Measurements from ENCODE around the gene DNAAF5.
A peak's percentile ranks its signal among the peaks of the same experiment; 100 is the strongest.

DNAAF5 gene

DNA sequence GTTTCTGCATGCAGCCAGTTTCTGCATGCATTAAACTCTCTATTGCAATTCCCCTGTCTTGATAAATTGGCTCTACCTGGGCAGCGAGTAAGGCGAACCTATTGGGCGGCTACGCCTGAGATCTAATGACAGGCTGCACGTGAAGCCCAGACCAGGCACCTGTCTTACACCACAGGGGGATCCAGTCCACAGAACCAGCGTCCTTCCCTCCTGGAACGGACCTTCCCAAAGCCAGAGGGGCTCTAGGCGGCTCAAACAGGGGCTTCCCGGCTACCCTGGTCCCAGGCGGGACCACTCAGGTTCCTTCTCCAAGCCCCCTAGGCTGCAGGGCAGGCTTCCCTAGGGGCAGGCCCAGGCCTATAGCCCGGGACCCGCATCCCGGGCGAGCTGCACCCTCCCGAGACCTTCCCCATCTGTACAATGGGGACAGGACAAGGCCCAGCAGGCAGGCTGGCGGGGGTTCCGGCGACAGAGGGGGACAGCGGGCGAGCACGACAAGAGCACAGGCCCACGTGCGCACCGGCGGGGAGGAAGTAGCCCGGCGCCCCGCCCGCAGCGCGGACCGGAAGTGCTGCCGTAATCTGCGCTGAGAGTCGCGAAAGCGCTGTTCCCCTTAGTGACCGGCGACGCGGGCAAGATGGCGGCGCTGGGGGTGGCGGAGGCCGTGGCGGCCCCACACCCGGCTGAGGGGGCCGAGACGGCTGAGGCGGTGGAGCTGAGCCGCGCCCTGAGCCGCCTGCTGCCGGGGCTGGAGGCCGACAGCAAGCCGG, at the start of gene DNAAF5:
Gene DNAAF5 (plus strand): TSS at position 616 of the 770 bp plus-strand sequence. CDS start 22 bp downstream, at position 638.
- DNase-seq: peak; percentile 94

- DNase-seq: no peak
Observed at GRCh38 chr7:676972-677385, 49.5 kb upstream of the DNAAF5 start.

GRCh38 chr7:680411-681127, 45.9 kb upstream of the DNAAF5 start:
- no peak for DNase-seq

GRCh38 chr7:681551-682307, 44.8 kb upstream of the DNAAF5 start:
- DNase-seq: no peak

DNA sequence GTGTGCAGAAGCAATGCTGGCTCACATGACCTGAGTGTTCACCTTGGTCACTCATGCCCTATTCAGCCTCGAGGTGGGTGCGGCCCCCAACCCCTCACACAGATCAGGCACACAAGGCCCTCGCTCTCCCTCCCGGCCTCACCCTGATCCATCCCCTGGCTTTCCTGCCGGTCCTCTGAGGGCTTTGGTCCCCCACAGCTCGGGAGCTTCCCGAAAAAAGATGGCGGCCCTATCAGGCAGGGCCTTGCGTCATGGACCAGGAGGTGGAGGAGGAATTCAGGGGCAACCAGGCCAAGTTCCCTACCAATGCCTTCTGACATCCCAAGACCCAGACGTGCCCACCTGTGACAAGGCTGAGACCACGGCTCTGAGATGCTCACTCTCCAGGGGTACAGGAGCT, 43.7 kb upstream of the DNAAF5 start:
- DNase-seq: no peak

- no peak for DNase-seq
Observed at GRCh38 chr7:683526-684205, 42.8 kb upstream of the DNAAF5 start.

- no peak for DNase-seq
Observed at GRCh38 chr7:684416-684815, 42.1 kb upstream of the DNAAF5 start.

- no peak for DNase-seq
Observed at GRCh38 chr7:685540-685939, 41.0 kb upstream of the DNAAF5 start.

DNA sequence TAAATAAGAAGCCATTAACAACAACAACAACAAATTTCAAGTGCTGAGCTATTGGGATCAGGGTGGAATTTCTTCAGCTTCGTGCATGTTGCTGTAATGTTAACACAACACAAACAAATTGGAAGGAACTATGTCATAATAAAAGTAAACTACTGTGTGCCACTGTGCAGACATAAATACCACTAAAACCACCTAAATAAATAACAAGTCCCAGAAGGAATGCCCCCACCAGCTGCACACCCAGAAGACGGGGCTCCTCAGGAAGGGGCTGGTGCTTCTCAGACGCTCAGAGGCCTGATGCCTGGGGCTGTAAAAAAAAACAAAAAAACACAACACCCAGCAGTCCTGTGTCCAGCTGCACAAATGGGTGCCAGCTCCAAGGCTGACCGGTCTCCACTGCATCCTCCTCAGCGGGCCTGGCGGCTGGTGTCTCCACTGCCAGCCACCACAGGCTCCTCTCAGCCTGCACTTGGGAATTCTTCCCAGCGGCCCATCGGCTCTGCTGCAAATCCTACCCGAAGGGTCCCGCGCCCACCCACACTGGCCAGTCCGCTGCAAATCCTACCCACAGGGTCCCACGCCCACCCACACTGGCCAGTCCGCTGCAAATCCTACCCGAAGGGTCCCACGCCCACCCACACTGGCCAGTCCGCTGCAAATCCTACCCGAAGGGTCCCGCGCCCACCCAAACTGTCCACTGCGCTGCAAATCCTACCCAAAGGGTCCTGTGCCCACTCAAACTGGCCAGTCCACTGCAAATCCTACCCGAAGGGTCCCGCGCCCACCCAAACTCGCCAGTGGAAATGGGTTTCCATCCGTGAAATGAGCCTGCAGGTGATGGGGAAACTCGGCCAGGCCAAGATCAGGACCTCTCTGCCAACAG, 35.8 kb upstream of the DNAAF5 start:
- DNase-seq: no peak

DNA sequence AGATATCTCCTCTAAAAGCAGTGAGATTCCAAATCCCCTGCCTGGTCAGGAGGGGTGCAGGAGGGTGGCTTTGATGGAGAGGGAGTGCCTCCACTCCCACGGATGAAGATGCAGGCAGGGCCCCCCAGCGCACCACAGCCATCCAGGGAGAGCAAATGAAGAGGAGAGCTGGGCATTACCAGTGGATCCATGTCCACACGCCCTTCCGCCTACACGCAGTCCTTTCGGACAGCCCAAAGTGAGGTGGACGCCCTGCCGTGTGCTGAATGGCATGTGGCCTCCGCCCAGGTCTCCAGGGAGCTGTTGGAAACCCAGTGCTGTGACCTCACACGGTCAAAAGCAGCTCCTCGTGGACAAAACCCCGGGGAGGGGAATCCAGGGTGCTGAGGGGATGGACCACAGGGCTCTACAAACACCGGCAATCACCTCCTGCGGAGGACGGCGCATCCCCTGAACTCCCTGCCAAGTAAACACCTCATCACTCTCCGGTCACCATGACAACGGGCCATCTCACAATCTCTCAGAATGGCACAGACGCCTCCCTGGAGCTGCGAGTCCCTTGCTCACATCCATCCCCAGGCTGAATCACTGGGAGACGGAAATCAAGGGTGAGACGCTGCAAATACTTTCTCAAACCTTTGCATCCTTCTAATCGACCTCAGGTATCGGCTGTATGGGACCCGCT, 35.0 kb upstream of the DNAAF5 start:
- no peak for DNase-seq

DNA sequence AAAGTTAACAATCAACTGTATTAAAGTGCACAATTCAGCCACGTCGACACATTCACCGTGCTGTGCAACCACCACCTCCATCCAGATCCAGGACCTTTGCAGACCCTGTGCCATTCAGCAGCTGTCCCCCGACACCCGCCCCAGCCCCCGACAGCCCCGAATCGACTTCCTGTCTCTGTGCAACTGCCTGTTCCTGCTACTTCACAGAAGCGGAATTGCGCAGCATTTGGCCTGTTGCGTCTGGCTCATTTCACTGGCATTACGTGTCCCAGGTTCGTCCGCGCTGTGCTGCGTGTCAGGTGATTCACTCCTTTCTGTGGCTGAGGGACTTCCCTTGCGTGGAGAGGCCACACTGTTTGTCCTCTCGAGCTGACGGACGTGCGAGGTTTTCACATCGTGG, 33.2 kb upstream of the DNAAF5 start:
- no peak for DNase-seq

- DNase-seq: no peak
Observed at GRCh38 chr7:696426-696811, 30.1 kb upstream of the DNAAF5 start.

DNA sequence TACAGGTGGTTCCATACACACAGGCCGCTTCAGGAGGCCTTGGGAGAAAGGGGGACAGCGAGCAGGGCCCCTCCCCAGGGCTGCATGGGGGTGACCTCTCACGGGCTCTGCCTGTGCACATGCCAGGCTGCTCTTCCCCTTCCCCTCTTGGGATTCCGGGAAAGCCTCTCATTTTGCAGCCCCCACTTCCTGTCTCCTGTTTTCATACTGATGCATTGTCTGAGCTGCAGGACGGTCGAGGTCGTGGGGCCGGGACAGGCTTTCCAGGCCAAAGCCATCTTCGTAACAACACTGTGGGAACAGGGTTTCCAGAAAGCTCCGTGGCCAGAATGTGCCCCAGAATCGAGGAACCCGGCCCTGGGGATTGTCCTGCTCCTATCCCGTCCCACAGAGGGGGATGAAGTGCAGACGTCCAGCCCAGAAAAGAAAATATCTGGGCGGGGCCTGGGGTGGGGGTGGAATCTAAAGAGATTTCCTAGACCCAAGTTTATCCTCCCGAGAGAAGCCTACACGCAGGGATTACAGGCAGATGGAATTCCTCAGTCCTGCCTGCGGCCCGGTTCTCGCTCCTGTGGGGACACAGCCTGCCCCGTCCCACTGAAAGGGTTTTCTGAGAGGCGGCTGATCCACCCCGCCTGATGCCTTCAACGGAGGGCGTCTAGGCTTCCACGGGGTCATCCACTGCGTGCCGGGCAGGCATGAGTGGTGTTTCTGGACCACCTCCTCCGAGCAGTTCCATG, 29.5 kb upstream of the DNAAF5 start:
- DNase-seq: no peak

DNA sequence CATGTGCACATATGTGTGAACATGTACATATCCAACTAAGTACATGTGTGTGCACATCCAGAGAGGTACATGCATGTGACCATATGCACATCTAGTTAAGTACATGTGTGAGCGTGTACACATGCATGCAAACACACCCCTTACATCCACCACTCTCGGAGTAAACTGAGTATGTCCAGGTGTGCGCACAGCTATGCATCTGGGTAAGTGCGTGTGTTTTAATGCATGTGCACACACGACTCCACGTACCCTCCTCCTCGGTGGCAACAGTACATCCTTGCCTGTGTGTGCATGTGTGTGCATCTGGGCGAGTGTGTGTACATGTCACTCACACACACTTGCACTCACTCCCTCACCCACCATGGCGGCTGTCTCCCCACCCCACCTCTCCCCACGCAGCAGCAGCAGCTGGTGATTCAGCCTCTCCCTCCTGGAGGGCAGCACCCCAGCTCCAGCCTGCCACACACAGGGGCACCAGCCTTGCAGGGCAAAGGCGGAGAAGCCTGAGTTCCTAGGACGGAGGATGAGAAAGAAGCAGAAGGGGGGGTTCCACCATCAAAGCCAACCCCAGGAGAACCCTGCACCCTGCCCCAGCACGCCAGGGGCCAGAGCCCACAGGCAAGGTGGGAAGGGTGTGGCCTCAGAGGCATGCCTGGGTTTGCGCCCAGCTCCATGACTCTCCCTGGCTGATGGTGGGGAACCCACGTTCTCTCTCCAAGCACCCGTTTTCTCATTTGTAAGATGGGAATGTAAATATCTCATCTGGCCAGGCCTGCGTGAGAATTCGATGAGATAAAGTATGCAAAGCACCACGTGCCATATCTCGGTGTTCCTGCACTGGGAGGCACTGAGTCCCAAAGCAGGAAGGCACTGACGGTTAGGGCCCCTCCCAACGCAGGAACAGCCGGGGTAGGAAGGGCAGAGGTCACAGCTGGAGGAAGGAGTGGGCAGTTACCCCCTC, 27.7 kb upstream of the DNAAF5 start:
- no peak for DNase-seq

- DNase-seq: no peak
Observed at GRCh38 chr7:699476-700170, 26.9 kb upstream of the DNAAF5 start.

GRCh38 chr7:701086-701671, 25.3 kb upstream of the DNAAF5 start:
- no peak for DNase-seq

GRCh38 chr7:703049-703448, 23.4 kb upstream of the DNAAF5 start:
- no peak for DNase-seq

GRCh38 chr7:706721-707120, 19.8 kb upstream of the DNAAF5 start:
- no peak for DNase-seq
